Epithelial cell of proximal tubule (primary cell): ENCODE results near the gene PRRT3. TPM values are rescaled to one million over a fixed set of nuclear protein-coding genes. Genes with fewer than 3 reads are reported as not detected.
"Not testable (repeated sequence)": the region's sequence is repeated elsewhere in the genome, so short reads cannot be mapped to it uniquely, and the experiment has no call there.

ENCODE experiments used
- DNase-seq: peaks from one replicate; pipeline ENCODE4 v3.0.0-alpha.2; 2011; ENCODE audit warnings: low read depth
- H3K4me3 ChIP-seq: 2 replicates; pipeline ENCODE4 v1.5.1; 2011; ENCODE audit warnings: low read depth, mild to moderate bottlenecking, low read length
- CTCF ChIP-seq: conservative IDR thresholded peaks from 2 replicates; pipeline ENCODE4 v1.5.1; 2012; ENCODE audit warnings: low read depth, mild to moderate bottlenecking, low read length
- total RNA-seq: library from RNA; depleted of rRNA; stranded (reverse); fragments of >200 nt; gene quantifications from 2 replicates; pipeline ENCODE4 v1.2.3, GENCODE V29; 2015

The PRRT3 gene
- total RNA-seq, 1 donor from 2014 or later: 1.3 TPM

- TF ChIP-seq CTCF: no peak
- H3K4me3 ChIP-seq: no peak overlapping the region
These were observed 54.5 kb downstream of the PRRT3 start for GRCh38 chr3:9897408-9898372.

GRCh38 chr3:9896755-9897407, 55.3 kb downstream of the PRRT3 start:
- peak; percentile 49 for DNase-seq
- H3K4me3 ChIP-seq: not testable (repeated sequence)

More at GRCh38 chr3:9897408-9898372, 54.5 kb downstream of the PRRT3 start:
- peak; percentile 90 for DNase-seq

GRCh38 chr3:9895715-9896114, 56.5 kb downstream of the PRRT3 start:
- not testable (repeated sequence) for DNase-seq, H3K4me3 ChIP-seq

Other genes starting within 250 kb of the PRRT3 start
- not detected in 2 replicates for gene CPNE9, start 248.6 kb downstream of the PRRT3 start, total RNA-seq
- gene BRPF1, start 220.7 kb downstream of the PRRT3 start, total RNA-seq: 15.2 and 15.7 TPM in 2 replicates
- 22.0 and 27.4 TPM in 2 replicates for gene OGG1, start 202.5 kb downstream of the PRRT3 start, total RNA-seq
- gene CAMK1, start 182.5 kb downstream of the PRRT3 start, total RNA-seq: 40.1 and 41.0 TPM in 2 replicates
- 54.7 and 73.9 TPM in 2 replicates for gene TADA3, start 159.9 kb downstream of the PRRT3 start, total RNA-seq
- gene ARPC4, start 159.3 kb downstream of the PRRT3 start, total RNA-seq: 153 and 296 TPM in 2 replicates
- 5.3 and 9.7 TPM in 2 replicates for gene TTLL3, start 142.1 kb downstream of the PRRT3 start, total RNA-seq
- 45.1 and 71.8 TPM in 2 replicates for gene RPUSD3, start 108.4 kb downstream of the PRRT3 start, total RNA-seq
- gene CIDEC, start 72.2 kb downstream of the PRRT3 start, total RNA-seq: not detected in 2 replicates
- 27.8 and 39.1 TPM in 2 replicates for gene JAGN1, start 61.8 kb downstream of the PRRT3 start, total RNA-seq
- 4.1 and 4.8 TPM in 2 replicates for gene IL17RE, start 49.6 kb downstream of the PRRT3 start, total RNA-seq
- 33.2 and 35.3 TPM in 2 replicates for gene IL17RC, start 35.3 kb downstream of the PRRT3 start, total RNA-seq
- gene CRELD1, start 18.6 kb downstream of the PRRT3 start, total RNA-seq: 20.5 and 36.6 TPM in 2 replicates
- 32.1 and 51.0 TPM in 2 replicates for gene EMC3, start 34.4 kb upstream of the PRRT3 start, total RNA-seq
- gene FANCD2, start 74.0 kb upstream of the PRRT3 start, total RNA-seq: 25.9 and 40.7 TPM in 2 replicates
- gene FANCD2OS, start 155.8 kb upstream of the PRRT3 start, total RNA-seq: not detected in 2 replicates
- gene BRK1, start 163.3 kb upstream of the PRRT3 start, total RNA-seq: 97.2 and 176 TPM in 2 replicates
- 33.5 and 34.9 TPM in 2 replicates for gene VHL, start 189.4 kb upstream of the PRRT3 start, total RNA-seq
- 15.3 and 22.0 TPM in 2 replicates for gene IRAK2, start 212.5 kb upstream of the PRRT3 start, total RNA-seq